GM18498 (cell line): Measurements from ENCODE around the gene PLEKHO2.

ENCODE experiments used
- ATAC-seq: cut with Tn5 transposase; IDR thresholded peaks from one replicate; pipeline ENCODE4 v1.9.1; 2021; ENCODE audit warnings: mild to moderate bottlenecking, moderate library complexity; ENCODE audit not compliant: unreplicated experiment

The PLEKHO2 gene

GRCh38 chr15:64911311-64912186, 69.8 kb downstream of the PLEKHO2 start, which contains the start of gene ANKDD1A:
TSS of gene ANKDD1A (plus strand) at chr15:64911902. CDS start at chr15:64911931, 29 bp downstream.
- ATAC-seq = peak; percentile 81

- ATAC-seq = no peak
These were observed 70.9 kb downstream of the PLEKHO2 start for GRCh38 chr15:64912379-64913325.

GRCh38 chr15:64915518-64916227, 74.0 kb downstream of the PLEKHO2 start:
- no peak for ATAC-seq

- no peak for ATAC-seq
These were observed 74.7 kb downstream of the PLEKHO2 start for GRCh38 chr15:64916365-64916764.

- ATAC-seq = no peak
These were observed 75.5 kb downstream of the PLEKHO2 start for GRCh38 chr15:64917211-64917610.
